ENCODE measurements around the gene MCC.

DNA sequence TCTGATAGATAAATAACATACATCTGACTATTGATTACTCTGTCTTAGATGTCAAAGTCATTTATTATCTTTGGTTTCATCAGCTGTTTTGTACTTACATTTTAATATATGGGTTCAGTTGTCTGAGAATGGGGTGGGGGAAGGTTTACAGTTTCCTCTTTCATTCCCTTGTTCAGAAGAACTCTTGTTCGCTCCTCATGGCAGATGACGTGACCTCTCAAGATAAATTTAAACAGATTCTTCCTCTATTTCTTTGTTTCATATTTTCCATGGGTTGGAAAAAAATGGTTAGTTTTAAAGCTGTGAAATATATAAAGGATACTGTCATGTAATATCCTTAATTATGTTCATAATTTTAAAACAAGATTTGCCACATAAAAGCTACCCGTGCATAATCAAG, 114.8 kb downstream of the MCC start:
- TF ChIP-seq, protein P1, sequence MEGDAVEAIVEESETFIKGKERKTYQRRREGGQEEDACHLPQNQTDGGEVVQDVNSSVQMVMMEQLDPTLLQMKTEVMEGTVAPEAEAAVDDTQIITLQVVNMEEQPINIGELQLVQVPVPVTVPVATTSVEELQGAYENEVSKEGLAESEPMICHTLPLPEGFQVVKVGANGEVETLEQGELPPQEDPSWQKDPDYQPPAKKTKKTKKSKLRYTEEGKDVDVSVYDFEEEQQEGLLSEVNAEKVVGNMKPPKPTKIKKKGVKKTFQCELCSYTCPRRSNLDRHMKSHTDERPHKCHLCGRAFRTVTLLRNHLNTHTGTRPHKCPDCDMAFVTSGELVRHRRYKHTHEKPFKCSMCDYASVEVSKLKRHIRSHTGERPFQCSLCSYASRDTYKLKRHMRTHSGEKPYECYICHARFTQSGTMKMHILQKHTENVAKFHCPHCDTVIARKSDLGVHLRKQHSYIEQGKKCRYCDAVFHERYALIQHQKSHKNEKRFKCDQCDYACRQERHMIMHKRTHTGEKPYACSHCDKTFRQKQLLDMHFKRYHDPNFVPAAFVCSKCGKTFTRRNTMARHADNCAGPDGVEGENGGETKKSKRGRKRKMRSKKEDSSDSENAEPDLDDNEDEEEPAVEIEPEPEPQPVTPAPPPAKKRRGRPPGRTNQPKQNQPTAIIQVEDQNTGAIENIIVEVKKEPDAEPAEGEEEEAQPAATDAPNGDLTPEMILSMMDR (conservative IDR thresholded peaks at IDR 0.05 in 1 of 2, IDR thresholded peaks at IDR 0.05 in 1 of 2; ENCODE audit: low read depth in 1 of 2, low read length in 2 of 2): no peak
- TF ChIP-seq EZH2 (IDR thresholded peaks at IDR 0.05; ENCODE audit: low read length, missing control alignments): no peak
